A549 treated with dexamethasone at 1 μM for 4 hours (cell line): ENCODE results near the gene MUTYH. TPM values are rescaled to one million over a fixed set of nuclear protein-coding genes. Genes with fewer than 3 reads are reported as not detected.

Experiments
- total RNA-seq: library from RNA; stranded (reverse); fragments of 200-300 nt; extraction: Qiagen RNA extraction; gene quantifications from 5 replicates; pipeline ENCODE4 v1.2.3, GENCODE V29; 2022

The MUTYH gene
- total RNA-seq = 7.0 to 9.6 TPM (median 9.1 TPM) in 5 replicates

GRCh38 chr1:45339789-45340558 is at the start of gene MUTYH, which contains the start of gene TOE1:
Gene MUTYH, minus strand, starts transcription at chr1:45340440. Its CDS starts 5,935 bp downstream, at chr1:45334505.
Gene TOE1, plus strand, starts transcription at chr1:45340170. Its CDS starts 83 bp downstream, at chr1:45340253.

GRCh38 chr1:45326627-45327623 is 13.3 kb downstream of the MUTYH start, which contains the start of gene HPDL:
Gene HPDL, plus strand, starts transcription at chr1:45326895. Its CDS starts 254 bp downstream, at chr1:45327149.

Other genes with a start within 250 kb of the MUTYH start
- gene ZSWIM5, start 133.8 kb downstream of the MUTYH start, total RNA-seq = 0.36 to 0.71 TPM (median 0.57 TPM) in 5 replicates
- gene HPDL, start 13.5 kb downstream of the MUTYH start, total RNA-seq = 2.7 to 3.5 TPM (median 3.2 TPM) in 5 replicates
- gene TOE1, start 270 bp downstream of the MUTYH start, total RNA-seq = 11.0 to 12.9 TPM (median 12.4 TPM) in 5 replicates
- gene TESK2, start 150.7 kb upstream of the MUTYH start, total RNA-seq = 0.10 to 0.29 TPM (median 0.18 TPM) in 5 replicates
- gene CCDC163, start 159.6 kb upstream of the MUTYH start, total RNA-seq = 1.3 to 2.0 TPM (median 1.8 TPM) in 5 replicates
- gene MMACHC, start 159.9 kb upstream of the MUTYH start, total RNA-seq = 2.0 to 3.5 TPM (median 2.6 TPM) in 5 replicates
- gene PRDX1, start 181.4 kb upstream of the MUTYH start, total RNA-seq = 1,711 to 2,308 TPM (median 1,822 TPM) in 5 replicates
- 66.4 to 78.5 TPM (median 71.2 TPM) in 5 replicates for gene AKR1A1, start 210.4 kb upstream of the MUTYH start, total RNA-seq
- gene NASP, start 243.6 kb upstream of the MUTYH start, total RNA-seq = 119 to 153 TPM (median 121 TPM) in 5 replicates